Activated T-helper 1 cell treated with Interleukin-2 at 50 U/mL for 16 hours (primary cell): ENCODE data around the gene CACNA1C.

ENCODE experiments used
- DNase-seq: peaks from one replicate; pipeline ENCODE4 v3.0.0-alpha.2; 2020; ENCODE audit warnings: low read depth

The CACNA1C gene

DNA sequence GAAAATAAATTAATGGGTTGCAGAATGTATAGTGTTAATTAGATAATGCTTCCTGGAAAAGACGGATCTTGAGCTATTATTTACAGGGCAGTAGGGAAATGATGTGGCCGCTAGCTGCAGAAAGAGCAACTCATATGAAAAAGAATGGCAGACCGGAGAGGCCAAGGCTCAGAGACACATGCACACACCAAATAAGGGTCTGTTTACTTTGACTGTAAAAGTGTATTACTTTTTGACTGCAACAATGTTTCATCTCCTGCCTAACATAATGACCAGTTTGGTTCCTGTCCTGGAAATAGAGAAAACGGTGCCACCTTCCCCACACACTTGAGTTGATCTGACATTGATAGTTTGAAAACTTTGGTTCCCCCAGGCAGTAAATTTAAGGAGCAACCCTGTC is 290.9 kb downstream of the CACNA1C start:
- DNase-seq = no peak

DNA sequence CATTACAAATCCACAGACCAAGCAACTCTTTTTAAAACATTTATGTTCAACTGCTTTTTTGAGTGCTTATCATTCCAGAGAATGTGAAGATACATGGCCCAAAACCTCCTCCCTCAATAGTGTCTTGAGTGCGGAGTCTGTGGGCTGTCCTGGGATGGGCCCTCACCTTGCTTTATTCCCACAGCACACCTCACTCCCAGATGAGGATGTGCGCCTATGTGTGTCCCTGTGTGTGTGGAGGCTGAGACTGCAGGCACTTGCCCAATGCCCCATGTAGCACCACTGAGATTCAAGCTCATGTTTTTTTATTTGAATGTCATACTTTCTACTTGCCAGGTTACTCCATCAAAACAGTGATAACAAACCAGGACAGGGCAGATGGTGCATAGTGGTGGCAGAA is 291.7 kb downstream of the CACNA1C start:
- DNase-seq = no peak

DNA sequence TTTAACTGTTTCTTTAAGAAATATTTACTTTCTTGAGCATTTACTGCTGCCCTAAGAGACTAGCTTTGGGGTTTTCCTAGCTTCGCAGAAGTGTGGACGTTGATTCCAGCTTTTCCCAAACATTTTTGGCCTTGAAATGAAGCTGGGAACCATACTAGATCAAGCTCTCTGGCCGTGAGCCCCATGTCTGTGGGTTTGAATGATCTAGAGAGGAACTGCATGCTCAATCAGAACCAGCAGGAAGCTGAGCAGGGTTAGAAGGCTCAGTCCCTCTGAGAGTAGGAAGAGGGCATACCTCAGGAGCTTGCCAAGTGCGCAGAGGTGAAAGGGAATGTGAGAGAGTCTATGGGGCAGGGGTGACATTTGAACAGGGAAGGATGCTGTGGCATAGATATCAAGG is 292.1 kb downstream of the CACNA1C start:
- DNase-seq = no peak

DNA sequence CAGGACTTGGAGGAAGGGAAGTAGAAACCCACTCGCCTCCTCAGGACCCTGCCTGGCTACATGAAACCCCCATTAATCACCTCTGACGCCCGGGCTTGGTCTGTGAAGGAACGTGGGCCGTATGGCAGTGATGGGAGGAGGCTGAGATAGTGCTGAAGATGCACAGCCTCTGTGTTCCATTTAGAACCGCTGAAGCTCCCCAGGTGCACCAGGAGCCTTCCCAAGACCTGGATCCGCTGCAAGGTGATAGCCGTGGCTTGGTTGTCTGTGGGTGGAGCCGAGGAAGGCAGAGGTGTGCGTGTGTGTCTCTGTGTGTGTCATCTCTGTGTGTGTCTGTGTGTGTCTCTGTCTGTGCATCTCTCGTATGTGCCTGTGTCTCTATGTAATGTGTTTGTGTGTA is 293.1 kb downstream of the CACNA1C start:
- no peak for DNase-seq

DNA sequence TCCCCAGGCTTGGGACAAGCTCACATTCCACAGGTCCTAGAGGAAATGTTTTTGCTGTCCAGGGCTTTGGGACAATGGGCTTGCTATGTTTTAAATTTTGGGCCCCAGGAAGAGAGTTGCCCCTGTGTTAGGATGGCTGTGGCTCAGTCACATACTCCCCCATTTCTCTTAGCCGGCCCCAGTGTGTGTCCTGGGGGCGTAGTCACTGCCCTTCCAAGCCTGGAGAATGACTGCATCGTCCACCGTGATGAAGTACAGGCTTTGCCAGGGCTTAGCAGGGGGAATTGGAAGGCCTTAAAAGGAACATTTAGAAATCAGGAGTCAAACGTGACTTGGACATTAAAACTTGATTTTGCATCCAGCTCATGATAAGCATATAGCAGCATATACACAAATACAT is 293.6 kb downstream of the CACNA1C start:
- no peak for DNase-seq

DNA sequence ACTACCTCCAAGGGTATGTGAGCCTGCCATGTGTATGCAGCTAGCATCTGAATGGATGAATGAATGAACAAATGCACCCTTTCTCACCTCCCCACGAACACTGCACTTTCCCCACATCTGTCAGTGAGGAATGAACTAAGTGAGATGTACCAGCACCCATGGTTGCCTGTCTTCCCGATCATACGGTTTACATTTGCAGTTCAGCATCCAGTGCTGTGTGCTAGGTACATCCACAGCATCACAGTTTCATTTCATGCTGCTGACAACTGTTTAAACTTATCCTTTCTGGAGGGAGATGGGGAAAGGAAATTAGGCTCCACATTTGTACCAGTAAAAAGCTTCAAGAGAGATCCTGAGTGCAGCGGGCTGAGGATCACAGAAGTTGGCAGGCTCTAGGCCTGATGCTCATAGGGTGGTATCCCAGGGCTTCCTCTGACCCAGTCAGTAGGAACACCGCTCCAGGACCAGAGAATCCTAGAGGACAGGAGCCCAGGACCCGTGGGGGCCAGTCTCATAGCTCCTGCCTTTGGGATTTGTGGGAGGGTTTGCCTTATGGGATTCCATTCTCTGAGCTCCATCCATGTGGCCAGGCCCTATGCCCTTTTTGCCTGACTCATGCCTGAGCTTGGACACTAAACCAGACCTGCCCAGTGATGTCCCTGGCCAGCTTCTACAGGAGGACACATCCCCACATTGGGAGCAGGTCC is 294.5 kb downstream of the CACNA1C start:
- no peak for DNase-seq

DNA sequence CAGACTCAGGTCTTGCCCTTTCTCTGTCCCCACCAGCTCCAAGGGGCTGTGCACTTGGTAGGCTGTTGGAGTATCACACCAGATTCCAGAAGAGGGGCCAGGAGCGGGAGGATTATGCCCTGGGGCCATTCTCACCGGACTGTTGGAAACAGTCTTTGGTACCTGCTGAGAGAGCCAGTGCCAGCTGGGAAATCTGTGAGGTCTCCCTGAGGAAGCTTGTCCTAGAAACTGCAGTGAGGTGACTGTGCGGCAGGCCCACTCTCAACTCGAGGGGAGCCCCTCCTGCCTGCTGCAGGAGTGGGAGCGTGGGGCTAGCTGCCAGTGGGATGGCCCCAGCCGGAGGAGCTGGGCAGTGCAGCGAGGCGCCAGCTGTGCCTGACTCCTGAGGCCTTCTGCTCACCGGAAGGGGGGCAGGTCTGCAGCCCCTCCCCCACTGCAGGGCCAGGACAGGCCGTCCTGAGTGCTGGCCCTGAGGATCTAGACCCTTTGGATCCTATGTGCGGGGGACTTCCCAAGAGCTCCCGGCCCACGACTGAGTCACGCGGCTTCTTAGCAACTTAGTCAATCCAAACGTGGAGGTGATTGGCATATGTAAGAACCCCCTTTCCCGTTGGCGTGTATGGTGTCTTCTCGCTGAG is 295.2 kb downstream of the CACNA1C start:
- no peak for DNase-seq

DNA sequence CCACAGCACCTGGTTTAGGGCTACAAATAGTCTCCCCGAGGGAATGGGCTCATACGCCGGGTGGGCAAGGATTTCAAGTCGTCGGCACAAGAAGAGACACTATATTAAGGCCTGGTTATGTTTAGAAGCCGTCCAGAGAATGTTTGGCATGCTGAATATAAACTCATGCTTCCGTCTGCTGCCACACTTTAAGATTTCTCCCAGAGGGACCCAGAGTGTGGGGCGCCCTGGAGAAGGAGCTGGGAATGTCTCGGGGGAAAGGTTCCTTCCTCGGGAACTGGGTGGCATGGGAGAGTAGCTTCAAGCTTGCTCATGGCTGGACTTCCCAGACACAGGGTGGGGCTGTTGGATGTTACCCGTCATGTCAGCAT is 295.7 kb downstream of the CACNA1C start:
- DNase-seq = no peak

DNA sequence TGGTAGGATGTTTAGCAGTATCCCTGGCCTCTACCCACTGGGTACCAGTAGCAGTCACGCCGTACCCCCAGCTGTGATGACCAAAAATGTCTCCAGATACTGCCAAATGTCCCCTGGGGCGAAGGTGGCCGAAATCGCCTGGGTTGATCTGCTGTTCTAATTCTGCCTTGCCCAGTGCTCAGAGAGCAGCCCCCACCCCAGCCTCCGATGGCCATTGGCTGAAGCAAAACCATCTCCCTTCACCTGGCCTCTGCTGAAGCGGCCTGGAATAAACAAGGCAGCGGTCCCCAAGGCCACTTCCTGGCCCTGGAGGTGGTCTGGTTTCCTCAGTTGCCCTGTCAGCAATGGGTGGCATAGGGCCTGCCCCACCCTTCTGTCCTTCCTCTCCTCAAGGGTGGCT is 298.4 kb downstream of the CACNA1C start:
- no peak for DNase-seq

DNA sequence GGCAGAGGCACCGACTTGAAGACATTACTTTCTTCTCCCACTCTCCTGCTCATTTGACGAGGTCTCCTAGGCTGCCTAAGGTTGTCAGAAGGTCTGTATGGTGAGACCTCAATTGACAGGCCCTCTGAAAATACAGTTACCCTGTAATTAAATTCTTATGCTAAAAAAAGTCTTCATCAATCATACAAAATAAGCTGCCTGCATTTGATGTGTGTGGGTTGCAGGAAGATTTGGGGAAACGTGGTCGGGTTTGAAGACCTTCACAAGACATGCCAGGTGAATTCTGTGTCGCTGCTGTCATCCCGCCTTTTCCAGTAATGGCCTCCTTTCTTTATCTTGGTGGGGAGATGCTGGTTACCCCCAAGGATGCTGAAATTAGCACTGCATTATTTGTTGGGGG is 299.4 kb downstream of the CACNA1C start:
- no peak for DNase-seq

DNA sequence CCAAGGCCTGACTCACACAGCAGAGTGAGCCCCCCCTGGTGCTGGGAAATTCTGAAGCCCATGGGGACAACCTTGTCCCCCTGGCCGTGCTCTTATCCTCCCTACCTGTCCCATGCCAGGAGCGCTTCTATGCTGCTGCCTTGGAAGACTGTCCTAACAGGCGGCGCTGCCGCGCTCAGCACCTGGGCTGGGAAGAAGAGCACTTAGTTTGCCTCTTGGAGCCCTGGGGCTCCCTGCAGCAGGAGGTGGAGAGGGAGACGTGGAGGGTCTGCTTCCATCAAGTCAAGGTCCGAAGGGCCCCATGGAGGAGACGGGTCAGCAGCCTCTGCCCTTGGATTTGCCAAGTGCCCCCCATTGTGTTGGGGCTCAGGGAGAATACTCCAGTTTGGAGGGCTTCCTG is 300.5 kb downstream of the CACNA1C start:
- DNase-seq = no peak

DNA sequence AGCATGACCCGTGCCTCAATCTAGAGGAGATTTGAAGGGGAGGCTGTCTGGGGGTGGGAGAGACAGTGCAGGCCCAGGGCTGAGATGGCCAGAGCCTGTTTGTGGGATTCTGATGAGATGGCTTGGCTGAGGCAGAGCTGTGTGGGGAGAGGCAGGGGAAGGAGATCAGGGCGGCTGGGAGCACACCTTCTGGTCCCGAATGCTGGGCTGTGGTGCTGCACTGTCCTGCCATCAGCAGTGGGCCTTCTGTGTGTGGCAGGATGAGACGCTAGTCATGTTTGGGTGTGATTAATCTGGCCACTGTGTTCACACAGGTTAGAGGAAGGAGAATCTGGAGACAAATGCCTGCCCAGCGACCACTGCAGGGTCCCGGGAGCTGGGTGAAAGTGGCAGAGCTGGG is 300.9 kb downstream of the CACNA1C start:
- no peak for DNase-seq

DNA sequence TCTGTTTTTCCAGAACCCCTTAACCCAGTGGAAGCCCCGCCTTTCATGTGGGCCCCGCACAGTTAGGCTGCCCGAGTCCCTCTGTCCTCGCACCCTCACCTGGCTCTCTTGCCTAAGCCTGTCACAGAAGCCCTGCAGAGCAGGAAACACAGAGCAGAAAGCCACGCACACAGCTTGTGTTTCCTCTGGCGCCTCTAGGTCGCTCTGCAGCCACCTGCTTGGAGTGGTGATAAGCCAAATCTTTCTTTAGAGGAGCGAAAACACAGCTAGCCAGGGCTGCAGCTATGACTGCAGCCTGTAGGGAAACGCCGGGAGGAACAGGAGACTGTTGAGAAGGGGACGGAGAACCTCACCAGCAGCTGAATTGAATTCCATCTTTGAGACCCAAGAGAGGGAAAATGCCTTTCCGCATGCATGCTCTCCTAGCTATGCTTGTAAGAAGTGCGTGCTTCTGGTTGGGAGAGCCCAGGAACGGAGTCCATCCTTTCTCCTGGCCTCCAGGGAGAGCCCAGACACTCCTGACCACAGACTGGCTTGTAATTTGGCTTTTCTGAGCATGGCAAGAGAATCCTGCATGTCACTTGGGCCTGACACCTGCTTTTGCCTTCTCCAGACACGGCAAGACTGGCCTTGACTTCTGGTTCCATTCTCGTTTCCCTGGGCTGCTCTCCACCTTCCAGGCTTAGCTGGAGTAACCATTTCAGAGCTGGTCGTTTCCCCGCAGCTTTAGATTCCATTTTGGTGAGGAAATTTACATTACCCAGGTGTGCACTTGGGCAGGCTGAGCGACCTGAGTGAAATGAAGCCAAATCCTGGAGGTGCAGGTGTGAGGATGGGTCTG is 301.6 kb downstream of the CACNA1C start:
- DNase-seq = no peak

DNA sequence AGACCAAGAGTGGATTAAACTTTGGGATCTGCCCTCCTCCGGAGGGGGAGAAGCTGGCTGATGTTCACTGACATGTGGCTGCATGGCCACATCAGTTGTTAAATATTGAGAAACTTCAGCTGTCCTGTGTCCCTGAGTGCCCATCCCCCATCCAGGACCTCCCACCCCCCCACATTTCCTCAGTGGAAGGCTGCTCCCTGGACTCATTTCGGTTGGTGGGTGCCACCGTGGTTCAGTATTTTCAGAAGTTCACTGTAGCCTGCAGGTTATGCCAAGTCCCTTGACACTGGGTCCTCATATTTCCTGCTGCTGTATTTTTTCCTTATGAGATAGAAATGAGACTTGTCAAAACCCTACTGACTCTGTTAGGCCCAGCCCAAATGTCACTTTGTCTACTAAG is 302.4 kb downstream of the CACNA1C start:
- DNase-seq = no peak

DNA sequence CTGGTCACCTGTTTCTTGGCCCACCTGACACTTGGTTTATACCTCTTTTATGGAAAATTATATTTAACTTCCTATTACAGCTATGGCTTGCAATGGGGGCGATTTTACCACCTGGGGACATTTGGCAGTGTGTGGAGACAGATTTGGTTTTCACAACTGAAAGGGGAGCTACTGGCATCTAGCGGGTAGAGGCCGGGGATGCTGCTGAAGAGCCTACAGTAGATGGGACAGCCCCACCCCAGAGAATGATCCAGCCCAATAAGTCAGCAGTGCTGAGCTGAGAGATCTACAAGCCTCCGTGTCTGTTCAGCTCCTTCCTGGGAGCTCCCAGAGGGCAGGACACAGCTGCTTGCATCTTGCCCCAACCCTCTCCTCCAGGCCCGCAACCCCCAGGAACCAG is 302.8 kb downstream of the CACNA1C start:
- no peak for DNase-seq

DNA sequence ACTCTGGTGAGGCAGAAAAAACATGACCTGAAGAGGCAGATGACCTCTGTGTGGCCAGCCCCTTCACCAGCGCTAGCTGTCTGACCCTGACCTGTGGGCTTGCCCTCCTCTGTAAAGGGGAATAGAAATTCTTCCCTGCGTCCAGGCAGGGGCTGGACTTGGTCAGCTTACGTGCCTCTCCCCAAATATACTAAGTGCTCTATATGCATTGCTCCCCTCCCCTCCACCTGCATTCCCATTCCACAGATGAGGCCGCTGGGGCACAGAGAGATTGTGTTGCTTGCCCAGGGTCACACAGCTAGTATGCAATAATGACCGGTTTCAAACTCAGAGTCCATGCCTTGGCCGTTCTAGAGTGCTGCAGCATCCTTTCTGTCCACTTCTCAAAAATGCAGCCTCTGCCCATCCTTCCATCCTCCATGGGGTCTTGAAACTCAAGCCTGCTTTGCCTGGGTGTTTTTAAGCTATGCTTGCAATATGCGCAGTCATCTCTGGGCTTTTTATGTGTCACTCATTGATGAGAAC is 303.9 kb downstream of the CACNA1C start:
- no peak for DNase-seq

DNA sequence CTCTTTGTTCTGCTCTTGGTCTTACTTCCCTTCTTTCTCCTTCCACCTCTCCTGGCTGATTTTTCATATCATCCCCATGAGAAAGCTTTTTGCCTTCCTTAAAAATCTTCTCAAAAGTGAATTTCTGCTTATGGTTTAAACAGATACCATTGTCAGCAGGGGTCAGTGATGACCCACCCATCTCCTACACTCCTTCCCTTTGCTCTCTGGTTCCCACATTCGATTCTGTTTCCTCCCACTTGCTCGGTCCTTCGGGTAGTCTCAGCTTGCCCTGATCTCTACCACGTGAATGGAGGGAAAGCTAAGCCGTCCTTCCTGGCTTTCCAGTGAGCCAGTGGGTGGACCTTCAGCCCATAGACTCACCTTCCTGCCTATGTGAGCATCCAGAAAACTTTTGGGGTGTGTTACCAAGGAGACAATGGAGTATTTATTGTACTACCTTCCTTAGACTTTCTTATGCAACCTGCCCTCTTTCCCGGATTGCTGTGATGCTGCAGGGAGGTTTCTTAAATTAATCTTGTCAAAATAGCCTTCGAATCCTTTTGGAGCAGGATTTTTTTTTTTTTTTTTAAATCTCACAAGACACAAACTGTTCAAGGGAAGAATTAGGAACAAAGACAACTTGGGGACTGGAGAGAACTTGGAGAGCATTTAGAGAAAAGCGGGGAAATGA is 306.3 kb downstream of the CACNA1C start:
- DNase-seq = no peak

DNA sequence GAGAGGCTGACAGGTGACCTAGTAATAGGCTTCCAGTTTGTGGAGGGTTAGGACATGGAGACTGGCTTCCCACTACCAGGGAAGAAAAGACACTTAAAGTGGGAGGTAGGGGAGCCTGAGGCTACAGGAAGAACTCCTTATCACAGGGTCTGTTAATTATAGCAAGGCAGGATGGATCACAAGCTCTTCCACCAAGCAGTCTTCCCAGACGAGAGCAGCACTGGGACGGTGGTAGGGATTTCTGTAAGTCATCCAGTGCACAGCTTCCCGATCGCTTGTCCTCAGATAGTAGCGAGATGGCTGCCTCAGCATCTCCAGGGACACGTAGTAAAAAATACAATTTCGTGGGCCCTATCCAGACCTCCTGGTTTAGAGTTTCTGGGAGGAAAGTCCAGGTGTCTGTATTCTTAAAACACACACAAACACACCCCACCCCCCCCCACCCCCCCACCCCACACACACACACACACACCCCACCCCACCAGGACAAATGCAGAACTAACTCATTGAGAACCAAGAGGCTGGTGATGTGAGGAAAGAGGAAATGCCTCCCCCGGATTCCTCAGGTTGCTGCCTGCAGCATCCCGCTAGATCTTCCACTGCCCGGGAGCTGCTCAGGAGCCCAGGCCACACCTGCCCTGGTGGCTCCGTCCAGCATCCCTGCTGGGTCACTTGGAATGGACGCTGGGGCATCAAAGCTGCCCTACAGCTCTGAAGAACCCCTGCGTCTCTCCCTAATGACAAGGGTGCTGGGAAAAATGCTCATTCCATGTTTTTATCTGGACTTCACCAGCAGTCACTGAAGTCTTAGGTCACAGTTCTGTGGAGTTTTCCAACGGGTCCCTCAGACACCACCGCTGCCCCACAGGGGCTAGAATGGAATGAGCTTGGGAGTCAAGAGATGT is 307.2 kb downstream of the CACNA1C start:
- no peak for DNase-seq

DNA sequence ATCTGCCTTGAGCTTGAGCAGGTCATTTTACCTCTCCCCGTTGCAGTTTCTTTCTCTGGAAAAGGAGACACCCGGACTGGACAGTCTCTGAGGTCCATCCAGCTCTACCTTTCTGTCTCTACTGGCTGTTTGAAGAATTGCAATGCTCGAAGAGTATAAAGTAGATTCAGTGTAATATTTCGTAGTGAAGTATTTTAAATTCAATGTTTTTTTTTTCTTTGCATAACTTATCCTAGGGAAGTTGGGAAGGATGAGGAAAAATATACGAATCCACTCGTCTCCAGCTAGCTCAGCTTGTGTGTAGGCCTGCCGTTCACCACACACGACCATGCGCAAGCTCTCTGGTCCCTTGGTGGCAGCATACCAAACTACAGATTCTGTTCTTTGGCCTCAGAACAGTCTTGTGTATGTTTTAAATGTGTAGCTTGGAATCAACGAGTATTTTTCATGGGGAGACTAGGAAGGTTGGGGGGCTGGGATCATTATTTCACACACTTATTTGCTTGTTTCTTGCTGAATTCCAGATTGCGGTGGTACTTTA is 307.9 kb downstream of the CACNA1C start:
- no peak for DNase-seq

DNA sequence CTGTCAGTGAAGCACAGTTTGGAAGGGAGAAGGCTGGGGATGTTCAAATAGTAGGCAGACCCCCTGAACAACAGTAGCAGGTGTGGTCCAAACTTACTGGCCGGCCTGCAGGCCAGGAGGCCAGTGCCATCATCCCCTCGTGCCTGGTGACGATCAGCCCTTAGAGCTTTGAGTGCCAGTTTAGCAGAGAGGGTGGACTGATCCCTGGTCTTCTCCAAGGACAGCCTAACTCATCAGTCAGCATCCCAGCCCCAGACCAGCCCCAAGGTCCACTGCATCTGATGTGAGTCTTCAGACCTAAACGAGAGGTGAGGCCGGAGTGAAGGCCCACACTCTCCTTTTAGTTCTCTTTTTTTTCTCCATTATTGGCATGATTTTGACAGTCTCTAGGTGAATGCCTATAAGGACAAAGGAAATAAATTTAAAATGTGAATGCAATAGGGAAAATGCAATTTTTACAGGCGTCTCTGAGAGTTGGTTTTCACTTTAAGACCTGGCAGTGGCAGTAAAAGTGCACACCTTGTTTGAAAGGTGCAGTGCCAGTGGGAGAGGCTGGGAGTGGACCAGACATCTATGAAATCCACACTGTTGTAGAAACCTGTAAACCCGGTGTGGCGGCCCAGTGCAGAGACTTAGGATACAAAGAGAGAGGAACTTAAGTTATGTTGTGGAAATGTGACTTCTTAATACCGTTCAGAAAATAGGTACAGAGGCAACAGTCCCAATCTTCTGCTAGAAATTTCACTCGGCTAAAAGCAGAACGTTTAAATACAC is 311.2 kb downstream of the CACNA1C start:
- DNase-seq = no peak
